Transverse colon (tissue), 4 donors: ENCODE results near the gene CAT.

Experiments
- EP300 ChIP-seq: sonication (generic); formaldehyde crosslinking; IDR thresholded peaks from one replicate; pipeline ENCODE4 v1.6.1; 2017; ENCODE audit warnings: antibody characterized with exemption, low read depth
- POLR2A ChIP-seq: fragments of 450-650 bp; IDR thresholded peaks from one replicate; pipeline ENCODE4 v1.6.1; 2016; ENCODE audit warnings: antibody characterized with exemption, mild to moderate bottlenecking, moderate library complexity
- POLR2AphosphoS5 ChIP-seq, 3 donors: sonication (generic); formaldehyde crosslinking; IDR thresholded peaks; one replicate each; pipeline ENCODE4 v1.6.1; 2016; ENCODE audit warnings: antibody characterized with exemption in 3 of 3
- TF ChIP-seq, protein P1 (sequence below), 5 experiments: fragments of 200-600 bp in 3 of 5; fragments of 450-650 bp in 2 of 5; sonication (generic) in 3 of 5; IDR thresholded peaks; 1 replicate in 2 of 5; 2 replicates in 3 of 5; pipeline ENCODE4 v1.5.1; 2016 to 2017; ENCODE audit warnings: antibody characterized with exemption in 5 of 5, inconsistent platforms in 3 of 5, mild to moderate bottlenecking in 2 of 5, moderate library complexity in 1 of 5

DNA sequence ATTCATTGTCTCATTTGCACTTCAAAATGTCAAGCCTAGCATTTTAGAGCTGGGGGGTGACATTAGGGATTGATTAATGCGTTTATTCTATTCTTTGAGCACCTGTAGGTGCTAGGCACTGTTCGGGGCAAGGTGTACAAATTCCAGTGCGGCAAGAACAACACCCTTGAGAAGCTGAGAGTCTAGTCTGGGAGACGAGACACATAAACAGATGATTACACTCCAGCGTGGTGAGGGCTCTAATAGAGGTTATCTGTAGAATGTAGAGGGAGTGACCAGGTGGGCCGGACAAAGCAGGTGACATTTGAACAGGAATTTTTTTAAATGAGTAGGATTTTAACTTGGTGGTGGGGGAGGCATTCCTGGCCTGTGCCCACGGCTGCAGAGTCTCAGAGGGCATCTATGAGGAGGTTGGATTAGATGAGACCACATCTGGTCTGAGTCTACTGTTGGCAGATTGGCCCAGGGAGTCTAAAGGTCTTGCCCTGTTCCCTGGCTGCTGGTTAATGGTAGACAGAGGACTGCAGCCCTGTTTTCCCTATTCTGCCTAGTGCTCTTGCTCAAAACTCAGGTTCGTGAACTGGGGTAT lies 970 bp downstream of the CAT start:
- no peak for TF ChIP-seq EP300
- TF ChIP-seq, protein P1, sequence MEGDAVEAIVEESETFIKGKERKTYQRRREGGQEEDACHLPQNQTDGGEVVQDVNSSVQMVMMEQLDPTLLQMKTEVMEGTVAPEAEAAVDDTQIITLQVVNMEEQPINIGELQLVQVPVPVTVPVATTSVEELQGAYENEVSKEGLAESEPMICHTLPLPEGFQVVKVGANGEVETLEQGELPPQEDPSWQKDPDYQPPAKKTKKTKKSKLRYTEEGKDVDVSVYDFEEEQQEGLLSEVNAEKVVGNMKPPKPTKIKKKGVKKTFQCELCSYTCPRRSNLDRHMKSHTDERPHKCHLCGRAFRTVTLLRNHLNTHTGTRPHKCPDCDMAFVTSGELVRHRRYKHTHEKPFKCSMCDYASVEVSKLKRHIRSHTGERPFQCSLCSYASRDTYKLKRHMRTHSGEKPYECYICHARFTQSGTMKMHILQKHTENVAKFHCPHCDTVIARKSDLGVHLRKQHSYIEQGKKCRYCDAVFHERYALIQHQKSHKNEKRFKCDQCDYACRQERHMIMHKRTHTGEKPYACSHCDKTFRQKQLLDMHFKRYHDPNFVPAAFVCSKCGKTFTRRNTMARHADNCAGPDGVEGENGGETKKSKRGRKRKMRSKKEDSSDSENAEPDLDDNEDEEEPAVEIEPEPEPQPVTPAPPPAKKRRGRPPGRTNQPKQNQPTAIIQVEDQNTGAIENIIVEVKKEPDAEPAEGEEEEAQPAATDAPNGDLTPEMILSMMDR (IDR thresholded peaks at IDR 0.05) = no peak
- TF ChIP-seq POLR2A = no peak
- TF ChIP-seq POLR2AphosphoS5 (IDR thresholded peaks at IDR 0.05) = no peak
